K562 (cell line): ENCODE data around the gene BRDT. TPM values are rescaled to one million over a fixed set of nuclear protein-coding genes. Genes with fewer than 3 reads are reported as not detected.

ENCODE experiments used
- ATAC-seq: fragments of 200-7000 bp; cut with Tn5 transposase; 3 replicates; pipeline ENCODE4 v1.9.1; 2020; ENCODE audit warnings: moderate library complexity
- BruUV-seq: library from RNA; stranded (reverse); fragments of 400-500 nt; replicated peaks from 2 replicates; lab custom pipeline; 2021; lab: Mats Ljungman, UMichigan
- CTCF ChIA-PET: fragments of 300-600 bp; formaldehyde crosslinking; extraction: SDS; loops from one replicate; lab custom pipeline; 2021; ENCODE audit warnings: low intra/inter-chr PET ratio; lab: Yijun Ruan, JAX
- POLR2A ChIA-PET: fragments of 300-600, 350-650 bp; sonication (Branson Sonifier 250); formaldehyde crosslinking; extraction: SDS; loops from one replicate; lab custom pipeline; 2021; ENCODE audit warnings: antibody characterized with exemption, inconsistent platforms; lab: Yijun Ruan, JAX
- DNase-seq, 4 experiments: peaks; one replicate each; pipeline versions ENCODE4 v3.0.0 to v3.0.0-alpha.2; 2011 to 2018; ENCODE audit warnings: low spot score in 3 of 4, mixed read lengths in 3 of 4; ENCODE audit errors: extremely low read depth in 1 of 4
- FAIRE-seq: peaks from 2 replicates; lab custom pipeline; 2011; peaks lifted over from hg19 to GRCh38; lab: Jason Lieb, UNC
- H2AFZ ChIP-seq: 2 replicates; pipeline ENCODE4 v1.6.0; 2011; ENCODE audit warnings: low read depth, low read length, control low read depth, inconsistent platforms
- H3K27ac ChIP-seq: fragments of 200-600 bp; 3 replicates; pipeline ENCODE4 v1.8.0; 2011; ENCODE audit warnings: low read depth, mild to moderate bottlenecking, control low read depth, inconsistent platforms, low read length, moderate library complexity, mixed read lengths; ENCODE audit errors: extremely low read depth
- H3K27me3 ChIP-seq, 2 experiments: fragments of 300-600 bp in 1 of 2; 2 replicates in 1 of 2; 3 replicates in 1 of 2; pipeline versions ENCODE4 v1.6.0 to v1.8.0; 2011; ENCODE audit warnings: inconsistent platforms in 2 of 2, low read length in 2 of 2, mild to moderate bottlenecking in 1 of 2, mixed read lengths in 1 of 2, moderate library complexity in 1 of 2; ENCODE audit not compliant: control insufficient read depth in 2 of 2, insufficient read depth in 2 of 2
- H3K36me3 ChIP-seq: fragments of 300-600 bp; 3 replicates; pipeline ENCODE4 v1.8.0; 2011; ENCODE audit warnings: mild to moderate bottlenecking, low read length, inconsistent platforms; ENCODE audit not compliant: control insufficient read depth, insufficient read depth
- H3K4me1 ChIP-seq, 2 experiments: fragments of 200-600 bp in 1 of 2; replicated peaks in 1 of 2; 2 replicates in 1 of 2; 3 replicates in 1 of 2; pipeline versions ENCODE4 v1.5.1 to v1.8.0; 2011; ENCODE audit warnings: inconsistent platforms in 2 of 2, low read length in 2 of 2, mild to moderate bottlenecking in 1 of 2, mixed read lengths in 1 of 2, moderate library complexity in 1 of 2; ENCODE audit not compliant: control insufficient read depth in 2 of 2, insufficient read depth in 2 of 2
- H3K4me2 ChIP-seq: 2 replicates; pipeline ENCODE4 v1.6.1; 2011; ENCODE audit warnings: low read length, control low read depth, inconsistent platforms, mixed read lengths; ENCODE audit not compliant: insufficient read depth
- H3K4me3 ChIP-seq: fragments of 200-600 bp; sonication (generic), shearing (Covaris generic); 2 replicates; pipeline ENCODE4 v1.5.1; 2016; ENCODE audit warnings: control low read depth, inconsistent platforms
- H3K79me2 ChIP-seq: fragments of 200-600 bp; 3 replicates; pipeline ENCODE4 v1.8.0; 2011; ENCODE audit warnings: low read length, inconsistent platforms; ENCODE audit not compliant: control insufficient read depth, insufficient read depth
- H3K9ac ChIP-seq, 2 experiments: 2 replicates each; pipeline versions ENCODE4 v1.6.0 to v1.6.1; 2011; ENCODE audit warnings: low read depth in 2 of 2, low read length in 2 of 2, control low read depth in 1 of 2, inconsistent platforms in 1 of 2, mild to moderate bottlenecking in 1 of 2, mixed read lengths in 1 of 2; ENCODE audit not compliant: insufficient read depth in 1 of 2
- H3K9me1 ChIP-seq: one replicate; pipeline ENCODE4 v1.6.0; 2011; ENCODE audit warnings: inconsistent platforms, mild to moderate bottlenecking, low read length, moderate library complexity; ENCODE audit not compliant: control insufficient read depth, insufficient read depth
- H3K9me3 ChIP-seq: replicated peaks from 2 replicates; pipeline ENCODE4 v1.5.1; 2011; ENCODE audit warnings: low read depth, low read length, inconsistent platforms; ENCODE audit not compliant: control insufficient read depth, insufficient read depth
- H4K20me1 ChIP-seq: replicated peaks from 2 replicates; pipeline ENCODE4 v1.6.1; 2011; ENCODE audit warnings: low read length, inconsistent platforms, mixed read lengths; ENCODE audit not compliant: control insufficient read depth, insufficient read depth
- CREB3L1 ChIP-seq: fragments of 450-650 bp; IDR thresholded peaks from 2 replicates; pipeline ENCODE4 v1.6.1; 2014; ENCODE audit warnings: low read depth, mild to moderate bottlenecking, moderate library complexity, borderline replicate concordance
- HIVEP1 ChIP-seq: fragments of 250-450 bp; sonication (Bioruptor Pico); IDR thresholded peaks from 2 replicates; pipeline ENCODE4 v1.4.0; 2020; ENCODE audit warnings: mild to moderate bottlenecking
- HMG20A ChIP-seq: fragments of 450-650 bp; formaldehyde crosslinking; conservative IDR thresholded peaks from 2 replicates; pipeline ENCODE4 v1.4.0; 2020; ENCODE audit warnings: mild to moderate bottlenecking, mixed read lengths
- NFIC ChIP-seq: fragments of 450-650 bp; IDR thresholded peaks from 2 replicates; pipeline ENCODE4 v1.6.1; 2017; ENCODE audit warnings: mild to moderate bottlenecking, inconsistent platforms
- ZBTB33 ChIP-seq: sonication (generic); formaldehyde crosslinking; IDR thresholded peaks from 2 replicates; pipeline ENCODE4 v1.8.1; 2023; ENCODE audit warnings: mild to moderate bottlenecking, missing genetic modification reagents
- WGBS: fragments of 100-300 bp; shearing (Covaris generic); methylation state at CpG from one replicate; pipeline ENCODE4 v1.1.6; 2016; ENCODE audit warnings: low coverage, mixed read lengths; ENCODE audit not compliant: insufficient coverage; ENCODE audit errors: missing lambda C conversion rate; 5-methylcytosine and 5-hydroxymethylcytosine counted together
- in situ Hi-C: fragments of 300-500 bp; cut with MboI; formaldehyde crosslinking; loops from 4 replicates; pipeline ENCODE4 v1.15.0; 2018; ENCODE audit warnings: inconsistent platforms, mixed read lengths
- intact Hi-C: fragments of 100-400 bp; cut with micrococcal nuclease; formaldehyde crosslinking; loops from 2 replicates; pipeline ENCODE4 v1.14.2; 2022
- polyA plus RNA-seq, 8 experiments: library from polyadenylated mRNA; depleted of rRNA in 4 of 8; stranded (reverse) in 5 of 8; unstranded in 3 of 8; fragments of >200 nt; fragmentation: Nextera tagmentation in 2 of 8; fragmentation: Illumina TruSeq in 1 of 8; extraction: Ambion mirVana in 2 of 8; extraction: Trizol in 1 of 8; gene quantifications; 2 replicates each; pipeline versions ENCODE4 v1.2.1 to v1.2.3, GENCODE V29; 2011 to 2014; ENCODE audit warnings: inconsistent platforms in 1 of 8, missing spikeins in 1 of 8
- total RNA-seq, 7 experiments: library from RNA; depleted of rRNA in 6 of 7; stranded (reverse); fragments of >200 nt in 6 of 7; fragmentation: Illumina TruSeq in 2 of 7; extraction: Trizol in 2 of 7; gene quantifications; 2 replicates each; pipeline versions ENCODE4 v1.2.1 to v1.2.3, GENCODE V29; 2011 to 2021; ENCODE audit warnings: low replicate concordance in 1 of 7

BRDT gene
- total and polyA plus RNA-seq, 9 of the 15 experiments (the other 6 are each of a cell fraction or from before 2014, with no cell fraction given) = 0.01 TPM; not detected in 8

GRCh38 chr1:91929250-91929649, 20.0 kb upstream of the BRDT start:
- Histone ChIP-seq H4K20me1 (no peaks in the 10 kb centered on the region), H3K27me3 (no peaks in the 10 kb centered on the region), H3K4me2 (no peak overlapping the region), H3K4me1 (no peaks in the 10 kb centered on the region), H3K36me3 (no peaks in the 10 kb centered on the region), H2AFZ (no peak overlapping the region), H3K27ac (no peak overlapping the region), H3K79me2 (no peaks in the 10 kb centered on the region), H3K9me3 (no peaks in the 10 kb centered on the region), H3K4me3 (no peak overlapping the region), H3K9ac (no peak overlapping the region), H3K9me1 (no peaks in the 10 kb centered on the region)
- DNase-seq (no peak), FAIRE-seq (no peak), ATAC-seq (no peak)
- BruUV-seq = no TSS peak
- in situ Hi-C loops (loop anchor here (5.0 to 25.0 kb wide), 3 partner anchors 417 to 767 kb away; no protein-coding TSS in a partner anchor), intact Hi-C loops (loop anchor here (5.0 to 10.0 kb wide), 3 partner anchors 127 to 764 kb away; partner anchors contain the start of gene HFM1)
- 29% methylated on average over 2 of the region's 2 CpGs for WGBS
- no peak for TF ChIP-seq CREB3L1
- TF ChIP-seq NFIC = peak; percentile 34
- ChIA-PET POLR2A (interaction anchor here (0.6 to 0.9 kb wide), 2 partner anchors 26 to 326 kb away, joined by 4 to 5 read pairs; no protein-coding TSS in a partner anchor), CTCF (interaction anchor here (2.8 kb wide), 1 partner anchor 399 kb away, joined by 20 read pairs; no protein-coding TSS in a partner anchor)

GRCh38 chr1:91937613-91938012, 11.6 kb upstream of the BRDT start:
- H4K20me1 ChIP-seq = no peaks in the 10 kb centered on the region
- H3K9me1 ChIP-seq = no peaks in the 10 kb centered on the region
- ATAC-seq (no peak), FAIRE-seq (no peak)
- in situ Hi-C loops = loop anchor here (25.0 kb wide), 1 partner anchor 775 kb away; no protein-coding TSS in a partner anchor
- WGBS = 56% methylated on average over 10 of the region's 10 CpGs
- TF ChIP-seq HMG20A (CRISPR knock-in tag) (no peak), HIVEP1 (CRISPR knock-in tag) (no peak), ZBTB33 (0 out of 2 replicates have a peak, but pooled peaks have one; percentile 42)
- TF ChIP-seq, all 486 proteins: peak for 1
- no peak overlapping the region for H3K4me2 ChIP-seq
- CTCF ChIA-PET = no interaction called here
- BruUV-seq = no TSS peak
- DNase-seq = no peak
- 0 out of 2 replicates have a peak, but pooled peaks cover 2% of the 10 kb centered on the region for H3K9me3 ChIP-seq
- intact Hi-C loops = no loop called here
- no peak overlapping the region for H3K4me3 ChIP-seq
- peaks cover 0 to 6% of the 10 kb centered on the region in 2 experiments; a peak in 1 of 5 replicates for H3K4me1 ChIP-seq
- no peaks in the 10 kb centered on the region for H3K27me3 ChIP-seq
- POLR2A ChIA-PET = interaction anchor here (0.6 to 1.1 kb wide), 2 partner anchors 82 to 233 kb away, joined by 3 read pairs; no protein-coding TSS in a partner anchor
- H3K36me3 ChIP-seq = no peaks in the 10 kb centered on the region
- H2AFZ ChIP-seq = no peak overlapping the region
- no peak overlapping the region for H3K27ac ChIP-seq
- H3K9ac ChIP-seq = no peak overlapping the region
- H3K79me2 ChIP-seq = no peaks in the 10 kb centered on the region
